ENCODE results near the gene GPR162. TPM values are rescaled to one million over a fixed set of nuclear protein-coding genes. Genes with fewer than 3 reads are reported as not detected.

Gene GPR162
- total RNA-seq, 1 experiment from 2014 or later, result not detected

DNA sequence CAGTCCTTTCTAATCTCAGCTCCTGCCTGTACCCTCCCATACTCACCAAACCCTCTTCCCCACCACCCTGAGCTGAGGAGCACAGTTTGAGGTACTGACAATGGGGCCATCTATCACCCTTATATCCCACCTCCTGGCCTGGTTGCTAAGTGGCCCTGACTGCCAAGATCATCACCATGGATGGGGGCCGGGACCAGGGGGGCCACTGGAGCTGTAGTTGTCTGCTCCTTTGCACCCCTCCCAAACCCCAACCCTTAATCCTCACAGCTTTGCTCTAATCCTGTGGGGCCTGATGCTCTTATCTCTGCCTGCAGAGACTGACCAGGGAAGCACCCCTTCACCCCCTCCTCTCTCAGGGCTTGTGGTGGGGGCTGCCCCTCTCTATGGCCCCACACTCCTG, 18.7 kb downstream of the GPR162 start:
- Mint-ChIP-seq H3K36me3 (ENCODE audit: insufficient read depth, unreplicated experiment) (no peaks in the 10 kb centered on the region), H3K9me3 (ENCODE audit: unreplicated experiment) (no peaks in the 10 kb centered on the region), H3K4me3 (ENCODE audit: unreplicated experiment) (no peak overlapping the region), H3K27me3 (ENCODE audit: insufficient read depth, unreplicated experiment) (no peaks in the 10 kb centered on the region), H3K4me1 (ENCODE audit: insufficient read depth, unreplicated experiment) (no peaks in the 10 kb centered on the region), H3K27ac (ENCODE audit: low read depth, unreplicated experiment) (no peak overlapping the region)
- intact Hi-C loops (cut with micrococcal nuclease), result no loop called here
- ChIA-PET CTCF (interaction anchor here (0.6 to 3.1 kb wide), 8 partner anchors 8 to 826 kb away, joined by 3 to 18 read pairs (median 3); partner anchors contain the start of genes MLF2, SPSB2 and TPI1), POLR2A (interaction anchor here (1.6 kb wide), 1 partner anchor 12 kb away, joined by 6 read pairs; the partner anchor contains the start of gene USP5)
- DNase-seq (ENCODE audit: unreplicated experiment), result no peak
- no TSS peak for BruUV-seq (replicated peaks)
- TF ChIP-seq, protein P1, sequence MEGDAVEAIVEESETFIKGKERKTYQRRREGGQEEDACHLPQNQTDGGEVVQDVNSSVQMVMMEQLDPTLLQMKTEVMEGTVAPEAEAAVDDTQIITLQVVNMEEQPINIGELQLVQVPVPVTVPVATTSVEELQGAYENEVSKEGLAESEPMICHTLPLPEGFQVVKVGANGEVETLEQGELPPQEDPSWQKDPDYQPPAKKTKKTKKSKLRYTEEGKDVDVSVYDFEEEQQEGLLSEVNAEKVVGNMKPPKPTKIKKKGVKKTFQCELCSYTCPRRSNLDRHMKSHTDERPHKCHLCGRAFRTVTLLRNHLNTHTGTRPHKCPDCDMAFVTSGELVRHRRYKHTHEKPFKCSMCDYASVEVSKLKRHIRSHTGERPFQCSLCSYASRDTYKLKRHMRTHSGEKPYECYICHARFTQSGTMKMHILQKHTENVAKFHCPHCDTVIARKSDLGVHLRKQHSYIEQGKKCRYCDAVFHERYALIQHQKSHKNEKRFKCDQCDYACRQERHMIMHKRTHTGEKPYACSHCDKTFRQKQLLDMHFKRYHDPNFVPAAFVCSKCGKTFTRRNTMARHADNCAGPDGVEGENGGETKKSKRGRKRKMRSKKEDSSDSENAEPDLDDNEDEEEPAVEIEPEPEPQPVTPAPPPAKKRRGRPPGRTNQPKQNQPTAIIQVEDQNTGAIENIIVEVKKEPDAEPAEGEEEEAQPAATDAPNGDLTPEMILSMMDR (IDR thresholded peaks at IDR 0.05; ENCODE audit: unreplicated experiment), result no peak

DNA sequence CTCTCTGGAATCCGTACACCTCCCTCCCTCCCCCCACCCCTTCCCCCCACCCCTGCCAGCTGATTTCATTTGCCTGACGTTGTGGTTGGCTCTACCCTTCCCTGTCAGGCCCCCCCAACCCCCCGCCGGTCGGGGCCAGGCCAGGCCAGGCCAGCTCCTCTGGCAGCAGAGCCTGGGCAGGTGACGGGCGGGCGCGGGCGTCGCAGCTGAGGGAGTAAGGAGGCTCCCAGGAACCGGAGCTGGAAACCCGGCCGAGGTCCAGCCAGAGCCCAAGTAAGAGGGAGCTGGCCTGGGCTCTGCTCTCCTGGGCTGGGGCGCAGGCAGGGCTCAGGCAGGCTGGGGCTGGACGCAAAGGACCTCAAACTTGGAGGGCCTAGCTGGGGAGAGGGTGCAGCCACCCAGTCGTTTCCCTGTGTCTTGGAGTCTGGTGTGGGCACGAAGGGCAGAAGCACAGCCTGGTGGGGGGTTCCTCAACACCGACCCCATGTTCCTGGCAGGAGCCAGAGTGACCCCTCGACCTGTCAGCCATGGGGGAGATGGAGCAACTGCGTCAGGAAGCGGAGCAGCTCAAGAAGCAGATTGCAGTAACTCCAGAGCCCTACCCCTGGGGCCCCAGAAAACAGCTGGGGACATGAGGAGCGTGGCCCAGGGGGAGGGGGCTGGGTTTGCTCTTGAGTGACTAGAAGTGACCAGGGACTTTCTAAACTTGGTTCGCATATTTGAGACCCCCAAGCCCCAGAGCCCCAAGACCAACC, 19.3 kb downstream of the GPR162 start, which contains the start of gene GNB3:
Gene GNB3, plus strand, starts transcription at position 165 of the 755 bp plus-strand sequence. Its CDS starts 363 bp downstream, at position 528.
- Mint-ChIP-seq H3K4me3 (ENCODE audit: unreplicated experiment) (no peak within 1 kb of the TSS), H3K36me3 (ENCODE audit: insufficient read depth, unreplicated experiment) (no peaks in the 10 kb centered on the region), H3K9me3 (ENCODE audit: unreplicated experiment) (no peaks in the 10 kb centered on the region), H3K27ac (ENCODE audit: low read depth, unreplicated experiment) (no peak within 1 kb of the TSS), H3K4me1 (ENCODE audit: insufficient read depth, unreplicated experiment) (no peaks in the 10 kb centered on the region), H3K27me3 (ENCODE audit: insufficient read depth, unreplicated experiment) (no peaks in the 10 kb centered on the region)
- ChIA-PET POLR2A (interaction anchor here (0.8 to 1.6 kb wide), 3 partner anchors 9 to 27 kb away, joined by 3 to 6 read pairs (median 3); partner anchors contain the start of gene USP5), CTCF (interaction anchor here (0.6 to 3.1 kb wide), 6 partner anchors 8 to 826 kb away, joined by 3 to 18 read pairs (median 4); partner anchors contain the start of genes MLF2 and SPSB2)
- no peak for DNase-seq (ENCODE audit: unreplicated experiment)
- BruUV-seq (replicated peaks), result no TSS peak
- TF ChIP-seq, protein P1 (IDR thresholded peaks at IDR 0.05; ENCODE audit: unreplicated experiment), result no peak
- intact Hi-C loops (cut with micrococcal nuclease), result no loop called here

DNA sequence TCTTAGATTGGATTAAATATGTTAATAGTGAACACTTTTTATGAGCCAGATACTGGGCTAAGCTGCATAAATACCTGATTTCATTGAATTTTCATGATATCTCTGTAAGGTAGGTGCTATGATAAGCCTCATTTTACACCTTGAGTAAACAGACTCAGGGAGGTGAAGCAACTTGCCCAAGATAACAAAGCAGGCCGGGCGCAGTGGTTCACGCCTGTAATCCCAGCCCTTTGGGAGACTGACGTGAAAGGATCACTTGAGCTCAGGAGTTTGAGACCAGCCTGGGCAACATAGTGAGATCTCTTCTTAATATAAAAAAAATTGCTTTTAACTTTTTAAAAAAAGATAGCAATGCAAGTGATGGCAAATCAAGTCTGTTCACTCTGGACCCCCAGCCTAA, 20.5 kb downstream of the GPR162 start:
- POLR2A ChIA-PET, result interaction anchor here (0.9 to 1.2 kb wide), 2 partner anchors 9 to 10 kb away, joined by 3 to 4 read pairs; partner anchors contain the start of gene CDCA3
- H3K27ac Mint-ChIP-seq (ENCODE audit: low read depth, unreplicated experiment), result no peak overlapping the region
- H3K9me3 Mint-ChIP-seq (ENCODE audit: unreplicated experiment), result no peaks in the 10 kb centered on the region
- H3K36me3 Mint-ChIP-seq (ENCODE audit: insufficient read depth, unreplicated experiment), result no peaks in the 10 kb centered on the region
- CTCF ChIA-PET, result interaction anchor here (0.6 to 1.2 kb wide), 4 partner anchors 9 to 819 kb away, joined by 3 to 8 read pairs (median 4); no protein-coding TSS in a partner anchor
- TF ChIP-seq, protein P1 (IDR thresholded peaks at IDR 0.05; ENCODE audit: unreplicated experiment), result no peak
- intact Hi-C loops (cut with micrococcal nuclease), result no loop called here
- no peaks in the 10 kb centered on the region for H3K27me3 Mint-ChIP-seq (ENCODE audit: insufficient read depth, unreplicated experiment)
- no peak for DNase-seq (ENCODE audit: unreplicated experiment)
- no TSS peak for BruUV-seq (replicated peaks)
- H3K4me1 Mint-ChIP-seq (ENCODE audit: insufficient read depth, unreplicated experiment), result no peaks in the 10 kb centered on the region
- H3K4me3 Mint-ChIP-seq (ENCODE audit: unreplicated experiment), result no peak overlapping the region

DNA sequence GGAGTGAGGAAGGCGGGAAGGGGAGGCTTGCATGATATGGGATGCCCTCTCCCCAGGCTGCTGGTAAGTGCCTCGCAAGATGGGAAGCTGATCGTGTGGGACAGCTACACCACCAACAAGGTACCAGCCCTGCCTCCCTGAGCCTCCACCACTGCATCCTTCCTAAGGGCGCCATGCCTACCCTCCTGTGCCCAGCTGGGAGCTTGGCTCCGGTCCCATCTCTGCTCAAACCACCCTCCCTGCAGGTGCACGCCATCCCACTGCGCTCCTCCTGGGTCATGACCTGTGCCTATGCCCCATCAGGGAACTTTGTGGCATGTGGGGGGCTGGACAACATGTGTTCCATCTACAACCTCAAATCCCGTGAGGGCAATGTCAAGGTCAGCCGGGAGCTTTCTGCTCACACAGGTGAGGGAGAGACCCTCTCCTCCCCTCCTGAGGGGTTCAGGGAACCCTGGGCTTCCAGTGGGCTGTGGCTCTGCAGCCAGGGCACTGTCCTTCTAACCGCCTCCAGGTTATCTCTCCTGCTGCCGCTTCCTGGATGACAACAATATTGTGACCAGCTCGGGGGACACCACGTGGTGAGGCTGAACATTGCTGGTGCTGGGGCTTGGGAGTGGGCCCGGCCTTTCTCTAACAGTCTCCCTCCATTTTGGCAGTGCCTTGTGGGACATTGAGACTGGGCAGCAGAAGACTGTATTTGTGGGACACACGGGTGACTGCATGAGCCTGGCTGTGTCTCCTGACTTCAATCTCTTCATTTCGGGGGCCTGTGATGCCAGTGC, 21.7 kb downstream of the GPR162 start:
- CTCF ChIA-PET, result interaction anchor here (0.6 to 1.8 kb wide), 6 partner anchors 8 to 88 kb away, joined by 3 to 5 read pairs (median 4); no protein-coding TSS in a partner anchor

More for the DNA sequence above, 21.7 kb downstream of the GPR162 start:
- no peak overlapping the region for H3K27ac Mint-ChIP-seq (ENCODE audit: low read depth, unreplicated experiment)
- DNase-seq (ENCODE audit: unreplicated experiment), result no peak
- TF ChIP-seq, protein P1 (IDR thresholded peaks at IDR 0.05; ENCODE audit: unreplicated experiment), result no peak
- H3K27me3 Mint-ChIP-seq (ENCODE audit: insufficient read depth, unreplicated experiment), result no peaks in the 10 kb centered on the region
- intact Hi-C loops (cut with micrococcal nuclease), result no loop called here
- H3K4me3 Mint-ChIP-seq (ENCODE audit: unreplicated experiment), result no peak overlapping the region
- no TSS peak for BruUV-seq (replicated peaks)
- no peaks in the 10 kb centered on the region for H3K36me3 Mint-ChIP-seq (ENCODE audit: insufficient read depth, unreplicated experiment)
- no peaks in the 10 kb centered on the region for H3K9me3 Mint-ChIP-seq (ENCODE audit: unreplicated experiment)
- H3K4me1 Mint-ChIP-seq (ENCODE audit: insufficient read depth, unreplicated experiment), result no peaks in the 10 kb centered on the region
- POLR2A ChIA-PET, result no interaction called here
